Parathyroid adenoma (tissue), 2 donors: ENCODE results near the gene CNPY4.

Source experiments
- H2AFZ ChIP-seq: fragments of 300-600 bp; sonication (generic); one replicate; pipeline ENCODE4 v1.7.0; 2017; ENCODE audit warnings: antibody characterized with exemption, mild to moderate bottlenecking
- H3K27ac ChIP-seq: fragments of 300-600 bp; sonication (generic); one replicate; pipeline ENCODE4 v1.7.0; 2017
- H3K27me3 ChIP-seq: fragments of 300-600 bp; sonication (generic); one replicate; pipeline ENCODE4 v1.7.0; 2017; ENCODE audit warnings: low read length; ENCODE audit not compliant: control insufficient read depth, insufficient read depth
- H3K36me3 ChIP-seq: fragments of 300-600 bp; sonication (generic); one replicate; pipeline ENCODE4 v1.7.0; 2017; ENCODE audit warnings: low read length; ENCODE audit not compliant: control insufficient read depth, insufficient read depth
- H3K4me1 ChIP-seq: fragments of 300-600 bp; sonication (generic); one replicate; pipeline ENCODE4 v1.7.0; 2017; ENCODE audit warnings: control low read depth
- H3K4me2 ChIP-seq: fragments of 300-600 bp; sonication (generic); one replicate; pipeline ENCODE4 v1.7.0; 2017; ENCODE audit warnings: low read length
- H3K4me3 ChIP-seq: fragments of 300-600 bp; sonication (generic); one replicate; pipeline ENCODE4 v1.7.0; 2017; ENCODE audit warnings: low read depth, low read length
- H3K79me2 ChIP-seq: fragments of 300-600 bp; sonication (generic); one replicate; pipeline ENCODE4 v1.7.0; 2017; ENCODE audit warnings: control low read depth
- H3K9ac ChIP-seq: fragments of 300-600 bp; sonication (generic); one replicate; pipeline ENCODE4 v1.7.0; 2017; ENCODE audit warnings: mild to moderate bottlenecking
- H3K9me3 ChIP-seq: fragments of 300-600 bp; sonication (generic); one replicate; pipeline ENCODE4 v1.7.0; 2017; ENCODE audit warnings: low read length; ENCODE audit not compliant: control insufficient read depth
- TF ChIP-seq, protein P1 (sequence below): fragments of 300-600 bp; sonication (generic); IDR thresholded peaks from one replicate; pipeline ENCODE4 v1.7.0; 2017; ENCODE audit warnings: antibody characterized with exemption, mild to moderate bottlenecking
- donor health status: primary hyperparathyroidism.

Gene CNPY4

GRCh38 chr7:100095704-100096103 is 23.7 kb upstream of the CNPY4 start:
- H3K79me2 ChIP-seq, result peaks cover 2% of the 10 kb centered on the region
- no peaks in the 10 kb centered on the region for H3K9me3 ChIP-seq
- no peaks in the 10 kb centered on the region for H3K27me3 ChIP-seq
- H3K9ac ChIP-seq, result no peak overlapping the region
- H3K4me2 ChIP-seq, result no peak overlapping the region
- H2AFZ ChIP-seq, result no peak overlapping the region
- H3K27ac ChIP-seq, result no peak overlapping the region
- no peak overlapping the region for H3K4me3 ChIP-seq
- TF ChIP-seq, protein P1, sequence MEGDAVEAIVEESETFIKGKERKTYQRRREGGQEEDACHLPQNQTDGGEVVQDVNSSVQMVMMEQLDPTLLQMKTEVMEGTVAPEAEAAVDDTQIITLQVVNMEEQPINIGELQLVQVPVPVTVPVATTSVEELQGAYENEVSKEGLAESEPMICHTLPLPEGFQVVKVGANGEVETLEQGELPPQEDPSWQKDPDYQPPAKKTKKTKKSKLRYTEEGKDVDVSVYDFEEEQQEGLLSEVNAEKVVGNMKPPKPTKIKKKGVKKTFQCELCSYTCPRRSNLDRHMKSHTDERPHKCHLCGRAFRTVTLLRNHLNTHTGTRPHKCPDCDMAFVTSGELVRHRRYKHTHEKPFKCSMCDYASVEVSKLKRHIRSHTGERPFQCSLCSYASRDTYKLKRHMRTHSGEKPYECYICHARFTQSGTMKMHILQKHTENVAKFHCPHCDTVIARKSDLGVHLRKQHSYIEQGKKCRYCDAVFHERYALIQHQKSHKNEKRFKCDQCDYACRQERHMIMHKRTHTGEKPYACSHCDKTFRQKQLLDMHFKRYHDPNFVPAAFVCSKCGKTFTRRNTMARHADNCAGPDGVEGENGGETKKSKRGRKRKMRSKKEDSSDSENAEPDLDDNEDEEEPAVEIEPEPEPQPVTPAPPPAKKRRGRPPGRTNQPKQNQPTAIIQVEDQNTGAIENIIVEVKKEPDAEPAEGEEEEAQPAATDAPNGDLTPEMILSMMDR, result no peak
- no peaks in the 10 kb centered on the region for H3K36me3 ChIP-seq
- peaks cover 5% of the 10 kb centered on the region for H3K4me1 ChIP-seq

GRCh38 chr7:100098913-100099312 is 20.5 kb upstream of the CNPY4 start:
- no peak overlapping the region for H3K27ac ChIP-seq
- H3K4me3 ChIP-seq, result no peak overlapping the region

GRCh38 chr7:100099452-100099851 is 20.0 kb upstream of the CNPY4 start:
- H3K4me2 ChIP-seq, result peak overlapping the region; percentile 96
- no peak overlapping the region for H3K27ac ChIP-seq
- H3K9ac ChIP-seq, result no peak overlapping the region
- H3K79me2 ChIP-seq, result peaks cover 2% of the 10 kb centered on the region
- no peaks in the 10 kb centered on the region for H3K36me3 ChIP-seq
- H3K4me3 ChIP-seq, result peak overlapping the region; percentile 78
- no peaks in the 10 kb centered on the region for H3K27me3 ChIP-seq
- no peak overlapping the region for H2AFZ ChIP-seq
- peaks cover 5% of the 10 kb centered on the region for H3K4me1 ChIP-seq
- TF ChIP-seq, protein P1, result no peak
- no peaks in the 10 kb centered on the region for H3K9me3 ChIP-seq

More at GRCh38 chr7:100098913-100099312, 20.5 kb upstream of the CNPY4 start:
- H3K9me3 ChIP-seq, result no peaks in the 10 kb centered on the region
- no peaks in the 10 kb centered on the region for H3K27me3 ChIP-seq
- H3K4me2 ChIP-seq, result no peak overlapping the region
- no peaks in the 10 kb centered on the region for H3K36me3 ChIP-seq
- TF ChIP-seq, protein P1, result no peak
- peaks cover 5% of the 10 kb centered on the region for H3K4me1 ChIP-seq
- H3K79me2 ChIP-seq, result peaks cover 2% of the 10 kb centered on the region
- no peak overlapping the region for H2AFZ ChIP-seq
- no peak overlapping the region for H3K9ac ChIP-seq

GRCh38 chr7:100100420-100101015 is 18.9 kb upstream of the CNPY4 start:
- Histone ChIP-seq H3K4me2 (peak overlapping the region; percentile 96), H3K4me1 (peaks cover 5% of the 10 kb centered on the region), H3K27me3 (no peaks in the 10 kb centered on the region), H3K9me3 (no peaks in the 10 kb centered on the region), H3K4me3 (peak overlapping the region; percentile 78), H3K9ac (no peak overlapping the region), H3K79me2 (peaks cover 2% of the 10 kb centered on the region), H3K36me3 (no peaks in the 10 kb centered on the region), H2AFZ (peak overlapping the region; percentile 78), H3K27ac (peak overlapping the region; percentile 88)
- TF ChIP-seq, protein P1, result no peak
